HL-60 (cell line): ENCODE results near the gene PLEKHG3.

Experiments
- DNase-seq, 2 experiments: peaks; one replicate each; pipeline ENCODE4 v3.0.0-alpha.2; 2010 to 2020; ENCODE audit warnings: low read depth in 1 of 2, low spot score in 1 of 2
- H3K27ac ChIP-seq: fragments of 250-450 bp; sonication (Bioruptor Pico); replicated peaks from 2 replicates; pipeline ENCODE4 v1.5.1; 2020; ENCODE audit warnings: mild to moderate bottlenecking, moderate library complexity
- H3K27me3 ChIP-seq: fragments of 250-450 bp; sonication (Bioruptor Pico); 2 replicates; pipeline ENCODE4 v1.5.1; 2021; ENCODE audit warnings: mild to moderate bottlenecking, moderate library complexity; ENCODE audit not compliant: insufficient read depth, poor library complexity, severe bottlenecking
- H3K4me3 ChIP-seq: replicated peaks from 2 replicates; pipeline ENCODE4 v1.5.1; 2011; ENCODE audit warnings: mild to moderate bottlenecking, control low read depth, low read length; ENCODE audit not compliant: insufficient read depth
- CTCF ChIP-seq: IDR thresholded peaks from one replicate; pipeline ENCODE4 v1.5.1; 2011; ENCODE audit warnings: low read length, control low read depth, inconsistent platforms; ENCODE audit not compliant: insufficient read depth
- GABPA ChIP-seq: IDR thresholded peaks from 2 replicates; pipeline ENCODE4 v1.6.1; 2012; ENCODE audit warnings: low read depth
- POLR2AphosphoS5 ChIP-seq: IDR thresholded peaks from 2 replicates; pipeline ENCODE4 v1.6.1; 2012; ENCODE audit warnings: low read depth
- REST ChIP-seq: IDR thresholded peaks from 2 replicates; pipeline ENCODE4 v1.6.1; 2012; ENCODE audit warnings: low read depth; ENCODE audit not compliant: insufficient replicate concordance
- SPI1 ChIP-seq: IDR thresholded peaks from 2 replicates; pipeline ENCODE4 v1.6.1; 2012; ENCODE audit warnings: low read depth, mild to moderate bottlenecking, borderline replicate concordance

The PLEKHG3 gene

GRCh38 chr14:64703395-64704142 lies 655 bp upstream of the PLEKHG3 start:
- no peaks in the 10 kb centered on the region for H3K27me3 ChIP-seq
- H3K27ac ChIP-seq = peak overlapping the region; percentile 88
- TF ChIP-seq GABPA (no peak), POLR2AphosphoS5 (no peak), REST (no peak), SPI1 (no peak), CTCF (no peak)
- H3K4me3 ChIP-seq = peak overlapping the region; percentile 48
- no peak for DNase-seq

GRCh38 chr14:64704743-64705380 lies 638 bp downstream of the PLEKHG3 start:
- peak overlapping the region; percentile 88 for H3K27ac ChIP-seq
- H3K27me3 ChIP-seq = no peaks in the 10 kb centered on the region
- peak overlapping the region; percentile 48 for H3K4me3 ChIP-seq
- no peak for DNase-seq
- no peak for TF ChIP-seq POLR2AphosphoS5
- no peak for TF ChIP-seq SPI1
- TF ChIP-seq REST = no peak
- TF ChIP-seq CTCF = no peak
- TF ChIP-seq GABPA = no peak

- peak; percentile 64; the same call in 1 of the 2 replicates for TF ChIP-seq SPI1
- TF ChIP-seq POLR2AphosphoS5 = no peak
- peak in 1 of 2 experiments; percentile 72 for DNase-seq
- peak overlapping the region; percentile 48 for H3K4me3 ChIP-seq
- peak overlapping the region; percentile 88 for H3K27ac ChIP-seq
- H3K27me3 ChIP-seq = no peaks in the 10 kb centered on the region
These were observed 1.3 kb downstream of the PLEKHG3 start for GRCh38 chr14:64705381-64706118.

GRCh38 chr14:64706119-64706592 lies 1.9 kb downstream of the PLEKHG3 start:
- no peak for DNase-seq
- no peak for TF ChIP-seq CTCF
- Histone ChIP-seq H3K27ac (peak overlapping the region; percentile 88), H3K4me3 (no peak overlapping the region), H3K27me3 (no peaks in the 10 kb centered on the region)
